H1 (cell line): ENCODE results near the gene BUD13. TPM values are rescaled to one million over a fixed set of nuclear protein-coding genes. Genes with fewer than 3 reads are reported as not detected.

ENCODE experiments used
- CTCF ChIA-PET: fragments of 300-600 bp; sonication (Branson Sonifier 250); formaldehyde crosslinking; loops from one replicate; lab custom pipeline; 2021; ENCODE audit not compliant: partially characterized antibody; lab: Charles Lee
- POLR2A ChIA-PET: fragments of 300-600 bp; sonication (Branson Sonifier 250); formaldehyde crosslinking; loops from one replicate; lab custom pipeline; 2021; ENCODE audit warnings: inconsistent platforms; ENCODE audit not compliant: partially characterized antibody; lab: Charles Lee
- DNase-seq, 2 experiments: peaks; one replicate each; pipeline versions ENCODE4 v3.0.0 to v3.0.0-alpha.2; 2010 to 2022; ENCODE audit warnings: low spot score in 2 of 2, low read depth in 1 of 2, mixed read lengths in 1 of 2
- FAIRE-seq: peaks from 2 replicates; lab custom pipeline; 2011; peaks lifted over from hg19 to GRCh38; lab: Jason Lieb, UNC
- H2AFZ ChIP-seq: 2 replicates; pipeline ENCODE4 v1.8.1; 2012; ENCODE audit warnings: low read length, inconsistent platforms
- H2AK5ac ChIP-seq: 2 replicates; pipeline ENCODE4 v1.6.1; 2013; ENCODE audit warnings: low read depth, low read length
- H2BK120ac ChIP-seq: replicated peaks from 2 replicates; pipeline ENCODE3; 2013; ENCODE audit warnings: low read depth, low read length, inconsistent platforms
- H2BK12ac ChIP-seq: 2 replicates; pipeline ENCODE4 v1.6.1; 2013; ENCODE audit warnings: low read depth, low read length
- H2BK15ac ChIP-seq: 2 replicates; pipeline ENCODE4 v1.6.1; 2013; ENCODE audit warnings: low read length
- H2BK20ac ChIP-seq: 2 replicates; pipeline ENCODE4 v1.6.1; 2013; ENCODE audit warnings: low read length
- H2BK5ac ChIP-seq: 2 replicates; pipeline ENCODE4 v1.6.1; 2013; ENCODE audit warnings: low read depth, low read length
- H3K14ac ChIP-seq: 2 replicates; pipeline ENCODE4 v1.6.1; 2013; ENCODE audit warnings: inconsistent platforms; ENCODE audit not compliant: insufficient read length
- H3K18ac ChIP-seq: 2 replicates; pipeline ENCODE4 v1.6.1; 2013; ENCODE audit warnings: low read length; ENCODE audit errors: extremely low read depth
- H3K23ac ChIP-seq: 2 replicates; pipeline ENCODE4 v1.6.1; 2013; ENCODE audit warnings: inconsistent platforms; ENCODE audit not compliant: insufficient read length
- H3K23me2 ChIP-seq: 2 replicates; pipeline ENCODE4 v1.6.1; 2013; ENCODE audit warnings: low read depth, low read length
- H3K27ac ChIP-seq: 2 replicates; pipeline ENCODE4 v1.6.1; 2011; ENCODE audit warnings: low read depth, low read length, inconsistent platforms
- H3K27me3 ChIP-seq, 4 experiments: replicated peaks in 1 of 4; 1 replicate in 1 of 4; 2 replicates in 3 of 4; pipeline versions ENCODE4 v1.6.1 to v1.8.1; 2011 to 2013; ENCODE audit warnings: low read length in 3 of 4, mild to moderate bottlenecking in 3 of 4, inconsistent platforms in 2 of 4, mixed read lengths in 2 of 4, moderate library complexity in 1 of 4; ENCODE audit not compliant: control insufficient read depth in 3 of 4, insufficient read depth in 3 of 4; ENCODE audit errors: extremely low read depth in 1 of 4
- H3K36me3 ChIP-seq, 4 experiments: 2 replicates each; pipeline versions ENCODE4 v1.6.1 to v1.8.1; 2011 to 2013; ENCODE audit warnings: mild to moderate bottlenecking in 4 of 4, low read length in 3 of 4, moderate library complexity in 2 of 4, control low read depth in 1 of 4, inconsistent platforms in 1 of 4; ENCODE audit not compliant: insufficient read depth in 4 of 4, control insufficient read depth in 2 of 4
- H3K4ac ChIP-seq: replicated peaks from 2 replicates; pipeline ENCODE3; 2013; ENCODE audit warnings: low read length, low read depth, mixed read lengths, inconsistent platforms; ENCODE audit not compliant: insufficient read length
- H3K4me1 ChIP-seq, 4 experiments: replicated peaks in 1 of 4; 1 replicate in 1 of 4; 2 replicates in 3 of 4; pipeline versions ENCODE4 v1.6.1 to v1.8.1; 2011 to 2013; ENCODE audit warnings: low read length in 3 of 4, inconsistent platforms in 2 of 4, mixed read lengths in 1 of 4; ENCODE audit not compliant: insufficient read depth in 4 of 4, control insufficient read depth in 3 of 4
- H3K4me2 ChIP-seq, 2 experiments: 2 replicates each; pipeline versions ENCODE4 v1.6.1 to v1.8.1; 2011 to 2013; ENCODE audit warnings: low read depth in 2 of 2, low read length in 2 of 2, control low read depth in 1 of 2, inconsistent platforms in 1 of 2, mild to moderate bottlenecking in 1 of 2; ENCODE audit not compliant: insufficient read depth in 1 of 2
- H3K4me3 ChIP-seq, 4 experiments: fragments of 200-600, 300-600 bp in 1 of 4; sonication (generic), shearing (Covaris generic), sonication (Bioruptor Twin) in 1 of 4; 2 replicates each; pipeline versions ENCODE4 v1.5.1 to v1.8.1; 2011 to 2016; ENCODE audit warnings: low read length in 4 of 4, low read depth in 3 of 4, control low read depth in 2 of 4, inconsistent platforms in 2 of 4, mild to moderate bottlenecking in 2 of 4, mixed read lengths in 1 of 4, moderate library complexity in 1 of 4; ENCODE audit not compliant: insufficient read depth in 2 of 4; ENCODE audit errors: extremely low read depth in 1 of 4
- H3K56ac ChIP-seq: replicated peaks from 2 replicates; pipeline ENCODE3; 2013; ENCODE audit warnings: low read depth, mild to moderate bottlenecking, mixed read lengths, low read length, inconsistent platforms; ENCODE audit not compliant: insufficient read length
- H3K79me1 ChIP-seq: 2 replicates; pipeline ENCODE4 v1.6.1; 2013; ENCODE audit warnings: low read depth, low read length, control low read depth
- H3K79me2 ChIP-seq, 2 experiments: 2 replicates each; pipeline versions ENCODE4 v1.6.1 to v1.8.1; 2012 to 2013; ENCODE audit warnings: low read length in 2 of 2, mild to moderate bottlenecking in 2 of 2, inconsistent platforms in 1 of 2; ENCODE audit not compliant: insufficient read depth in 2 of 2, control insufficient read depth in 1 of 2
- H3K9ac ChIP-seq, 4 experiments: replicated peaks in 1 of 4; 1 replicate in 1 of 4; 2 replicates in 3 of 4; pipeline versions ENCODE4 v1.6.1 to v1.8.1; 2011 to 2013; ENCODE audit warnings: low read depth in 3 of 4, low read length in 3 of 4, control low read depth in 2 of 4, mild to moderate bottlenecking in 2 of 4, moderate library complexity in 2 of 4, inconsistent platforms in 1 of 4; ENCODE audit errors: extremely low read depth in 1 of 4
- H3K9me3 ChIP-seq, 2 experiments: 2 replicates each; pipeline versions ENCODE4 v1.6.1 to v1.8.1; 2012 to 2013; ENCODE audit warnings: mild to moderate bottlenecking in 2 of 2, moderate library complexity in 2 of 2, control low read depth in 1 of 2, inconsistent platforms in 1 of 2, low read depth in 1 of 2, low read length in 1 of 2, mixed read lengths in 1 of 2; ENCODE audit not compliant: insufficient read depth in 2 of 2
- H4K20me1 ChIP-seq, 2 experiments: replicated peaks in 1 of 2; 2 replicates each; pipeline versions ENCODE3 to v1.8.1; 2011 to 2013; ENCODE audit warnings: inconsistent platforms in 2 of 2, low read length in 2 of 2, mild to moderate bottlenecking in 1 of 2; ENCODE audit not compliant: insufficient read depth in 2 of 2, control insufficient read depth in 1 of 2
- H4K5ac ChIP-seq: 2 replicates; pipeline ENCODE4 v1.6.1; 2013; ENCODE audit warnings: low read length, low read depth, mixed read lengths, inconsistent platforms; ENCODE audit not compliant: insufficient read length
- H4K8ac ChIP-seq: 2 replicates; pipeline ENCODE4 v1.8.0; 2013; ENCODE audit warnings: mild to moderate bottlenecking, moderate library complexity, low read length, inconsistent platforms; ENCODE audit not compliant: insufficient read depth; ENCODE audit errors: extremely low read depth
- H4K91ac ChIP-seq: replicated peaks from 2 replicates; pipeline ENCODE3; 2013; ENCODE audit warnings: low read length, mixed read lengths, inconsistent platforms; ENCODE audit not compliant: insufficient read length
- BACH1 ChIP-seq: IDR thresholded peaks from 2 replicates; pipeline ENCODE4 v1.6.1; 2012; ENCODE audit warnings: low read length, improper control_type of control experiment
- CHD1 ChIP-seq: IDR thresholded peaks from 2 replicates; pipeline ENCODE4 v1.6.1; 2012; ENCODE audit warnings: low read depth, low read length, improper control_type of control experiment
- CREB1 ChIP-seq: IDR thresholded peaks from 2 replicates; pipeline ENCODE4 v1.6.1; 2012; ENCODE audit warnings: inconsistent platforms
- JUN ChIP-seq: IDR thresholded peaks from 2 replicates; pipeline ENCODE4 v1.6.1; 2011; ENCODE audit warnings: low read depth, mild to moderate bottlenecking, improper control_type of control experiment, low read length
- KDM5A ChIP-seq: fragments of 200-600 bp; IDR thresholded peaks from 2 replicates; pipeline ENCODE4 v1.7.1; 2012; ENCODE audit warnings: mild to moderate bottlenecking, low read length, inconsistent platforms, mixed read lengths
- MAFK ChIP-seq: IDR thresholded peaks from 2 replicates; pipeline ENCODE4 v1.6.1; 2012; ENCODE audit warnings: low read depth, mild to moderate bottlenecking, improper control_type of control experiment, low read length
- POU5F1 ChIP-seq: IDR thresholded peaks from 2 replicates; pipeline ENCODE4 v1.6.1; 2011; ENCODE audit warnings: low read depth, mild to moderate bottlenecking, low read length, moderate library complexity
- RNF2 ChIP-seq: fragments of 200-900, 300-1000 bp; sonication (generic); IDR thresholded peaks from 2 replicates; pipeline ENCODE4 v1.7.1; 2016; ENCODE audit warnings: borderline replicate concordance, low read depth, mild to moderate bottlenecking, antibody characterized with exemption, low read length; ENCODE audit not compliant: poor library complexity, severe bottlenecking; ENCODE audit errors: missing control alignments
- SIX5 ChIP-seq: IDR thresholded peaks from 2 replicates; pipeline ENCODE4 v1.6.1; 2011; ENCODE audit warnings: mild to moderate bottlenecking, low read depth, low read length
- SP1 ChIP-seq: IDR thresholded peaks from 2 replicates; pipeline ENCODE4 v1.6.1; 2011; ENCODE audit warnings: low read depth, low read length
- SP2 ChIP-seq: IDR thresholded peaks from 2 replicates; pipeline ENCODE4 v1.6.1; 2012; ENCODE audit warnings: mild to moderate bottlenecking, low read length, inconsistent platforms
- TAF1 ChIP-seq: IDR thresholded peaks from 2 replicates; pipeline ENCODE4 v1.6.1; 2011; ENCODE audit warnings: mild to moderate bottlenecking, low read depth, low read length
- ZNF274 ChIP-seq: IDR thresholded peaks from 2 replicates; pipeline ENCODE4 v1.7.0; 2012; ENCODE audit warnings: low read length, borderline replicate concordance; ENCODE audit errors: extremely low read depth
- WGBS, 2 experiments: shearing (Covaris generic) in 1 of 2; methylation state at CpG; one replicate each; pipeline versions ENCODE4 v1.1.6 to v1.1.7; 2013 to 2015; ENCODE audit warnings: low lambda C conversion rate in 2 of 2, mixed read lengths in 2 of 2, inconsistent platforms in 1 of 2, low coverage in 1 of 2, missing lambda C conversion rate in 1 of 2; ENCODE audit not compliant: insufficient replicate concordance in 2 of 2, insufficient coverage in 1 of 2, insufficient read length in 1 of 2; ENCODE audit errors: extremely low coverage in 1 of 2, missing lambda C conversion rate in 1 of 2; 5-methylcytosine and 5-hydroxymethylcytosine counted together
- polyA plus RNA-seq, 7 experiments: library from polyadenylated mRNA; depleted of rRNA in 3 of 7; stranded (reverse) in 5 of 7; unstranded in 2 of 7; fragments of >200 nt in 5 of 7; fragments of 200-250 nt in 2 of 7; gene quantifications; 1 replicate in 5 of 7; 2 replicates in 1 of 7; 4 replicates in 1 of 7; pipeline versions ENCODE4 v1.2.1 to v1.2.3, GENCODE V29; 2011 to 2013; ENCODE audit warnings: missing spikeins in 2 of 7, mixed read lengths in 2 of 7
- total RNA-seq: library from RNA; stranded (reverse); fragmentation: NEBNext Ultra II Directional; extraction: Animal tissue kit (Norgen Biotek cat#: 25700); gene quantifications from 2 replicates; pipeline ENCODE4 v1.2.1, GENCODE V29; 2021
- TF ChIP-seq, protein P1 (sequence below): IDR thresholded peaks from 2 replicates; pipeline ENCODE4 v1.6.1; 2012; ENCODE audit warnings: inconsistent platforms

The BUD13 gene
- total and polyA plus RNA-seq, 2 of the 8 experiments (the other 6 are each of a cell fraction or from before 2014, with no cell fraction given): 24.8 to 27.2 TPM

DNA sequence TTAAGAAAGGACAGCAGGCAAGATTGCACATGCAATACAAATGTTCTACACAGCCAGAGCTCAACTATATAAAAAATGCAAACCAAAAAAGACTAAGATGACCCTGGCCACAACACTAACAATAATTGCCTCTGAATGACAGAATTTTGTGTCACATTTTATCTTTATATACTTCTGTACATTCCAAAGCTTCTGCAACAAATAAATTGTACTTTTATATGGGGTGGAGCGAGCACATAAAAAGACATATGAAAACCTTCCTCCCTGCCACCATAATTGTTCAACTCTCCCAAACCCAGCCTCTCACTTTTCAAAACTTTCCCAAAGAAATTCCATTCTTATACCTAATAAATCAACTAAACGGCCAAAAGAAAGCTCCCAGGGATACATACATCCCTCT lies 10.7 kb downstream of the BUD13 start:
- H3K23me2 ChIP-seq: no peaks in the 10 kb centered on the region
- H3K23ac ChIP-seq: no peak overlapping the region
- H3K14ac ChIP-seq: no peak overlapping the region
- H2BK5ac ChIP-seq: no peak overlapping the region
- no peak overlapping the region for H2BK120ac ChIP-seq
- no peak overlapping the region for H4K8ac ChIP-seq
- H3K4me2 ChIP-seq: no peak overlapping the region
- DNase-seq (no peak), FAIRE-seq (no peak)
- no peak overlapping the region for H2BK20ac ChIP-seq
- H3K4me1 ChIP-seq: no peaks in the 10 kb centered on the region
- no peak overlapping the region for H3K4me3 ChIP-seq
- ChIA-PET POLR2A (interaction anchor here (0.8 to 0.9 kb wide), 2 partner anchors 15 to 410 kb away, joined by 3 read pairs; no protein-coding TSS in a partner anchor), CTCF (interaction anchor here (0.9 to 1.4 kb wide), 2 partner anchors 18 to 74 kb away, joined by 3 to 4 read pairs; no protein-coding TSS in a partner anchor)
- peaks cover 23 to 59% (median 52%) of the 10 kb centered on the region in 4 experiments for H3K36me3 ChIP-seq
- no peak overlapping the region for H3K18ac ChIP-seq
- WGBS, 2 experiments: 76% methylated on average over 2 of the region's 2 CpGs; no CpG with 5 or more reads in 1 of the 2 experiments
- H2BK15ac ChIP-seq: no peak overlapping the region
- H4K20me1 ChIP-seq: no peaks in the 10 kb centered on the region
- H3K79me2 ChIP-seq: 0 out of 4 replicates have a peak, but pooled peaks cover 0 to 4% of the 10 kb centered on the region in 2 experiments
- H3K9me3 ChIP-seq: no peaks in the 10 kb centered on the region
- H4K5ac ChIP-seq: no peak overlapping the region
- H3K56ac ChIP-seq: no peak overlapping the region
- no peak overlapping the region for H3K4ac ChIP-seq
- no peak overlapping the region for H3K27ac ChIP-seq
- no peak overlapping the region for H2AFZ ChIP-seq
- H3K9ac ChIP-seq: no peak overlapping the region
- no peaks in the 10 kb centered on the region for H3K27me3 ChIP-seq
- no peak overlapping the region for H4K91ac ChIP-seq
- no peak overlapping the region for H2BK12ac ChIP-seq
- no peak overlapping the region for H2AK5ac ChIP-seq
- no peaks in the 10 kb centered on the region; the same call in 1 of the 2 replicates for H3K79me1 ChIP-seq
- TF ChIP-seq CREB1 (no peak), KDM5A (no peak), BACH1 (no peak), SP2 (no peak), JUN (no peak), TAF1 (no peak), CHD1 (no peak), RNF2 (no peak), SP1 (no peak), POU5F1 (no peak), ZNF274 (no peak), SIX5 (no peak), MAFK (no peak)
- TF ChIP-seq, protein P1, sequence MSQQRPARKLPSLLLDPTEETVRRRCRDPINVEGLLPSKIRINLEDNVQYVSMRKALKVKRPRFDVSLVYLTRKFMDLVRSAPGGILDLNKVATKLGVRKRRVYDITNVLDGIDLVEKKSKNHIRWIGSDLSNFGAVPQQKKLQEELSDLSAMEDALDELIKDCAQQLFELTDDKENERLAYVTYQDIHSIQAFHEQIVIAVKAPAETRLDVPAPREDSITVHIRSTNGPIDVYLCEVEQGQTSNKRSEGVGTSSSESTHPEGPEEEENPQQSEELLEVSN: no peak
